Omental fat pad (tissue), 4 donors: ENCODE results near the gene VAPA. TPM values are rescaled to one million over a fixed set of nuclear protein-coding genes. Genes with fewer than 3 reads are reported as not detected.

Experiments used
- ATAC-seq: fragments of 150-250 bp; one replicate; pipeline ENCODE4 v1.9.1; 2016; ENCODE audit warnings: mild to moderate bottlenecking, moderate library complexity; ENCODE audit not compliant: low FRiP score
- DNase-seq: peaks from one replicate; pipeline ENCODE4 v3.0.0-alpha.2; 2019; ENCODE audit warnings: low spot score
- CTCF ChIP-seq, 3 donors: fragments of 450-650 bp; IDR thresholded peaks; one replicate each; pipeline ENCODE4 v1.5.1; 2016 to 2017; ENCODE audit warnings: antibody characterized with exemption in 3 of 3, mild to moderate bottlenecking in 3 of 3, moderate library complexity in 2 of 3
- total RNA-seq, 4 donors: library from RNA; depleted of rRNA; stranded (reverse); fragments of >200 nt; gene quantifications; one replicate each; pipeline ENCODE4 v1.1.0, GENCODE V29; 2016

VAPA gene
- total RNA-seq, 4 donors from 2014 or later = 173 to 345 (median 246) TPM

- TF ChIP-seq CTCF (IDR thresholded peaks at IDR 0.05) = no peak
- ATAC-seq (peak; percentile 93), DNase-seq (no peak)
These were observed 36.8 kb upstream of the VAPA start for GRCh38 chr18:9876867-9877654.

- ATAC-seq (no peak), DNase-seq (no peak)
- no peak for TF ChIP-seq CTCF (IDR thresholded peaks at IDR 0.05)
These were observed 36.2 kb upstream of the VAPA start for GRCh38 chr18:9877655-9878014.

GRCh38 chr18:9878095-9878494 is 35.7 kb upstream of the VAPA start:
- no peak for TF ChIP-seq CTCF (IDR thresholded peaks at IDR 0.05)
- ATAC-seq (no peak), DNase-seq (no peak)

- DNase-seq (no peak), ATAC-seq (no peak)
These were observed 35.0 kb upstream of the VAPA start for GRCh38 chr18:9878783-9879242.

GRCh38 chr18:9884090-9884489 is 29.7 kb upstream of the VAPA start:
- no peak for TF ChIP-seq CTCF (IDR thresholded peaks at IDR 0.05)
- ATAC-seq (no peak), DNase-seq (no peak)

More at GRCh38 chr18:9878783-9879242, 35.0 kb upstream of the VAPA start:
- TF ChIP-seq CTCF (IDR thresholded peaks at IDR 0.05) = no peak

- DNase-seq (no peak), ATAC-seq (no peak)
- no peak for TF ChIP-seq CTCF (IDR thresholded peaks at IDR 0.05)
These were observed 29.2 kb upstream of the VAPA start for GRCh38 chr18:9884532-9885140.
